Endothelial cell of umbilical vein (primary cell): ENCODE data around the gene UCP3. TPM values are rescaled to one million over a fixed set of nuclear protein-coding genes. Genes with fewer than 3 reads are reported as not detected.

Experiments used
- BruUV-seq: library from RNA; stranded (reverse); fragments of 400-500 nt; replicated peaks from 2 replicates; lab custom pipeline; 2021; lab: Mats Ljungman, UMichigan
- CTCF ChIA-PET: fragments of 300-600, 350-600 bp; sonication (Branson Sonifier 250); formaldehyde crosslinking; loops from one replicate; lab custom pipeline; 2021; ENCODE audit warnings: antibody characterized with exemption, inconsistent platforms; lab: Charles Lee
- POLR2A ChIA-PET: fragments of 300-600, 350-600 bp; sonication (Branson Sonifier 250); formaldehyde crosslinking; loops from one replicate; lab custom pipeline; 2021; ENCODE audit warnings: antibody characterized with exemption, inconsistent platforms; lab: Charles Lee
- DNase-seq: peaks from one replicate; pipeline ENCODE4 v3.0.0-alpha.2; 2011; ENCODE audit warnings: low read depth, low spot score
- FAIRE-seq: peaks from 2 replicates; lab custom pipeline; 2011; peaks lifted over from hg19 to GRCh38; lab: Jason Lieb, UNC
- H2AFZ ChIP-seq: 2 replicates; pipeline ENCODE4 v1.6.0; 2012; ENCODE audit warnings: low read depth, low read length, control low read depth, inconsistent platforms
- H3K27ac ChIP-seq: 2 replicates; pipeline ENCODE4 v1.5.1; 2011; ENCODE audit warnings: low read depth, mild to moderate bottlenecking, control low read depth, low read length, moderate library complexity; ENCODE audit not compliant: insufficient read depth
- H3K27me3 ChIP-seq, 2 experiments: 2 replicates each; pipeline versions ENCODE4 v1.6.0 to v1.6.1; 2011; ENCODE audit warnings: low read length in 2 of 2, mixed read lengths in 1 of 2; ENCODE audit not compliant: control insufficient read depth in 2 of 2, insufficient read depth in 2 of 2
- H3K36me3 ChIP-seq, 2 experiments: 2 replicates in 1 of 2; 3 replicates in 1 of 2; pipeline ENCODE4 v1.5.1; 2011; ENCODE audit warnings: low read length in 2 of 2, mild to moderate bottlenecking in 1 of 2, moderate library complexity in 1 of 2; ENCODE audit not compliant: control insufficient read depth in 2 of 2, insufficient read depth in 2 of 2; ENCODE audit errors: extremely low read depth in 1 of 2
- H3K4me1 ChIP-seq: 3 replicates; pipeline ENCODE4 v1.5.1; 2011; ENCODE audit warnings: mild to moderate bottlenecking, low read length; ENCODE audit not compliant: control insufficient read depth, insufficient read depth; ENCODE audit errors: extremely low read depth
- H3K4me2 ChIP-seq: 2 replicates; pipeline ENCODE4 v1.6.1; 2011; ENCODE audit warnings: low read length, control low read depth, mixed read lengths; ENCODE audit not compliant: insufficient read depth
- H3K4me3 ChIP-seq, 3 experiments: fragments of 200-600 bp in 1 of 3; sonication (generic), shearing (Covaris generic) in 1 of 3; replicated peaks in 1 of 3; 2 replicates each; pipeline ENCODE4 v1.5.1; 2011 to 2016; ENCODE audit warnings: control low read depth in 3 of 3, low read length in 3 of 3, mild to moderate bottlenecking in 2 of 3, inconsistent platforms in 1 of 3, low read depth in 1 of 3, moderate library complexity in 1 of 3; ENCODE audit not compliant: insufficient read depth in 1 of 3
- H3K79me2 ChIP-seq: 2 replicates; pipeline ENCODE4 v1.6.0; 2012; ENCODE audit warnings: low read length, inconsistent platforms; ENCODE audit not compliant: control insufficient read depth, insufficient read depth
- H3K9ac ChIP-seq: replicated peaks from 2 replicates; pipeline ENCODE3; 2011; ENCODE audit warnings: low read length, control low read depth; ENCODE audit not compliant: insufficient read depth; ENCODE audit errors: extremely low read depth
- H3K9me1 ChIP-seq: replicated peaks from 3 replicates; pipeline ENCODE4 v1.6.0; 2011; ENCODE audit warnings: mild to moderate bottlenecking, low read length; ENCODE audit not compliant: control insufficient read depth, insufficient read depth; ENCODE audit errors: extremely low read depth
- H3K9me3 ChIP-seq: replicated peaks from 2 replicates; pipeline ENCODE4 v1.5.1; 2012; ENCODE audit warnings: low read length, inconsistent platforms; ENCODE audit not compliant: control insufficient read depth, insufficient read depth
- H4K20me1 ChIP-seq: replicated peaks from 2 replicates; pipeline ENCODE3; 2011; ENCODE audit warnings: mild to moderate bottlenecking, low read length; ENCODE audit not compliant: control insufficient read depth, insufficient read depth; ENCODE audit errors: extremely low read depth
- CTCF ChIP-seq, 2 donors: IDR thresholded peaks; 1 replicate in 1 of 2; 2 replicates in 1 of 2; pipeline ENCODE4 v1.5.1; 2011; ENCODE audit warnings: low read length in 2 of 2, mild to moderate bottlenecking in 2 of 2, moderate library complexity in 2 of 2, control low read depth in 1 of 2, inconsistent platforms in 1 of 2, low read depth in 1 of 2; ENCODE audit not compliant: insufficient read depth in 1 of 2; ENCODE audit errors: extremely low read depth in 1 of 2
- EZH2 ChIP-seq: IDR thresholded peaks from 2 replicates; pipeline ENCODE4 v1.6.1; 2012; ENCODE audit warnings: borderline replicate concordance, low read depth, mild to moderate bottlenecking, moderate library complexity, low read length, inconsistent platforms; ENCODE audit not compliant: severe bottlenecking
- FOS ChIP-seq: IDR thresholded peaks from 2 replicates; pipeline ENCODE4 v1.6.1; 2011; ENCODE audit warnings: mild to moderate bottlenecking, low read length, moderate library complexity, borderline replicate concordance; ENCODE audit not compliant: insufficient read depth
- GATA2 ChIP-seq: IDR thresholded peaks from 2 replicates; pipeline ENCODE4 v1.7.0; 2011; ENCODE audit warnings: low read depth, mild to moderate bottlenecking, moderate library complexity, mixed read lengths, low read length; ENCODE audit not compliant: insufficient read length, insufficient read depth
- JUN ChIP-seq: IDR thresholded peaks from 2 replicates; pipeline ENCODE4 v1.6.1; 2011; ENCODE audit warnings: borderline replicate concordance, low read depth; ENCODE audit not compliant: insufficient read length, insufficient read depth
- MAX ChIP-seq: IDR thresholded peaks from 2 replicates; pipeline ENCODE4 v1.6.1; 2011; ENCODE audit not compliant: insufficient read depth, insufficient read length
- MYC ChIP-seq: IDR thresholded peaks from one replicate; pipeline ENCODE4 v1.6.1; 2011; ENCODE audit warnings: mild to moderate bottlenecking, low read depth, low read length
- POLR2A ChIP-seq: IDR thresholded peaks from 2 replicates; pipeline ENCODE4 v1.6.1; 2012; ENCODE audit warnings: low read depth, mild to moderate bottlenecking, control low read depth, low read length
- POLR2AphosphoS5 ChIP-seq: IDR thresholded peaks from 2 replicates; pipeline ENCODE4 v1.6.1; 2012; ENCODE audit warnings: low read depth, mild to moderate bottlenecking, control low read depth, low read length, moderate library complexity; ENCODE audit not compliant: insufficient read depth
- dilution Hi-C: fragments of 300-500 bp; cut with MboI; formaldehyde crosslinking; loops from one replicate; pipeline ENCODE4 v1.15.0; 2019; ENCODE audit warnings: low sequenced_read_pairs; ENCODE audit not compliant: extremely low pct_ligation_motif_present
- intact Hi-C: fragments of 100-400 bp; cut with micrococcal nuclease; formaldehyde crosslinking; loops from one replicate; pipeline ENCODE4 v1.10.0; 2022
- polyA plus RNA-seq, 4 experiments: library from polyadenylated mRNA; depleted of rRNA in 3 of 4; stranded (reverse) in 3 of 4; unstranded in 1 of 4; fragments of >200 nt; gene quantifications; 2 replicates each; pipeline versions ENCODE4 v1.2.1 to v1.2.3, GENCODE V29; 2011 to 2012; ENCODE audit warnings: missing spikeins in 1 of 4
- total RNA-seq: library from RNA; stranded (reverse); gene quantifications from 2 replicates; pipeline ENCODE4 v1.2.3, GENCODE V29; 2021

Gene UCP3
- total and polyA plus RNA-seq, 2 donors (not counting 3 experiments of a cell fraction or from before 2014, with no cell fraction given) = 1.1 to 1.4 TPM

GRCh38 chr11:74009675-74010305 is 905 bp upstream of the UCP3 start:
- Histone ChIP-seq H4K20me1 (no peaks in the 10 kb centered on the region), H3K36me3 (peaks cover 0 to 7% of the 10 kb centered on the region in 2 experiments), H3K79me2 (no peaks in the 10 kb centered on the region), H3K9me1 (no peaks in the 10 kb centered on the region), H3K9me3 (no peaks in the 10 kb centered on the region), H3K4me3 (no peak overlapping the region), H2AFZ (no peak overlapping the region), H3K4me2 (no peak overlapping the region), H3K4me1 (no peaks in the 10 kb centered on the region), H3K9ac (no peak overlapping the region), H3K27me3 (no peaks in the 10 kb centered on the region), H3K27ac (no peak overlapping the region)
- DNase-seq (no peak), FAIRE-seq (no peak)
- dilution Hi-C loops (no loop called here), intact Hi-C loops (no loop called here)
- no TSS peak for BruUV-seq
- TF ChIP-seq POLR2A (no peak), MYC (no peak), GATA2 (no peak), POLR2AphosphoS5 (no peak), JUN (no peak), EZH2 (no peak), FOS (no peak), CTCF (IDR thresholded peaks at IDR 0.05; ENCODE audit: extremely low read depth in 1 of 2, insufficient read depth in 1 of 2, low read depth in 1 of 2, low read length in 2 of 2) (no peak), MAX (no peak)
- POLR2A ChIA-PET = interaction anchor here (0.5 kb wide), 1 partner anchor 1153 kb away, joined by 3 read pairs; no protein-coding TSS in a partner anchor
- CTCF ChIA-PET = no interaction called here
